ENCODE measurements around the gene AFG1L.

The AFG1L gene

GRCh38 chr6:108463784-108464183 lies 168.9 kb downstream of the AFG1L start:
- DNase-seq (ENCODE audit: low read depth), result no peak

- no peak for DNase-seq (ENCODE audit: low read depth)
Observed at GRCh38 chr6:108464418-108465097, 169.7 kb downstream of the AFG1L start.

GRCh38 chr6:108465098-108465495 lies 170.2 kb downstream of the AFG1L start:
- no peak for DNase-seq (ENCODE audit: low read depth)

GRCh38 chr6:108468346-108468745 lies 173.5 kb downstream of the AFG1L start:
- no peak for DNase-seq (ENCODE audit: low read depth)

GRCh38 chr6:108469316-108469715 lies 174.5 kb downstream of the AFG1L start:
- no peak for DNase-seq (ENCODE audit: low read depth)

- no peak for DNase-seq (ENCODE audit: low read depth)
Observed at GRCh38 chr6:108473197-108473596, 178.3 kb downstream of the AFG1L start.

- no peak for DNase-seq (ENCODE audit: low read depth)
Observed at GRCh38 chr6:108476376-108476775, 181.5 kb downstream of the AFG1L start.

GRCh38 chr6:108476847-108477430 lies 182.1 kb downstream of the AFG1L start:
- DNase-seq (ENCODE audit: low read depth), result no peak

GRCh38 chr6:108482559-108482958 lies 187.7 kb downstream of the AFG1L start:
- DNase-seq (ENCODE audit: low read depth), result no peak

- no peak for DNase-seq (ENCODE audit: low read depth)
Observed at GRCh38 chr6:108484016-108484415, 189.2 kb downstream of the AFG1L start.

- no peak for DNase-seq (ENCODE audit: low read depth)
Observed at GRCh38 chr6:108489699-108490098, 194.8 kb downstream of the AFG1L start.

- peak; percentile 18 for DNase-seq (ENCODE audit: low read depth)
Observed at GRCh38 chr6:108492131-108492766, 197.4 kb downstream of the AFG1L start.

- DNase-seq (ENCODE audit: low read depth), result no peak
Observed at GRCh38 chr6:108494434-108494833, 199.6 kb downstream of the AFG1L start.

- no peak for DNase-seq (ENCODE audit: low read depth)
Observed at GRCh38 chr6:108497883-108498282, 203.0 kb downstream of the AFG1L start.

GRCh38 chr6:108501559-108501958 lies 206.7 kb downstream of the AFG1L start:
- DNase-seq (ENCODE audit: low read depth), result peak; percentile 13

- DNase-seq (ENCODE audit: low read depth), result no peak
Observed at GRCh38 chr6:108502832-108503231, 208.0 kb downstream of the AFG1L start.

- DNase-seq (ENCODE audit: low read depth), result no peak
Observed at GRCh38 chr6:108507316-108507715, 212.5 kb downstream of the AFG1L start.

GRCh38 chr6:108510461-108511319 lies 215.8 kb downstream of the AFG1L start:
- DNase-seq (ENCODE audit: low read depth), result no peak

- DNase-seq (ENCODE audit: low read depth), result no peak
Observed at GRCh38 chr6:108518714-108519576, 224.1 kb downstream of the AFG1L start.

GRCh38 chr6:108521616-108522107 lies 226.8 kb downstream of the AFG1L start:
- no peak for DNase-seq (ENCODE audit: low read depth)

- no peak for DNase-seq (ENCODE audit: low read depth)
Observed at GRCh38 chr6:108523697-108524096, 228.8 kb downstream of the AFG1L start.

All from non-pigmented ciliary epithelial cell (primary cell).